ENCODE results near the gene CCDC187. TPM values are rescaled to one million over a fixed set of nuclear protein-coding genes. Genes with fewer than 3 reads are reported as not detected.

The CCDC187 gene
- total RNA-seq, 4 donors from 2014 or later = 0.27 to 5.1 (median 2.2) TPM

DNA sequence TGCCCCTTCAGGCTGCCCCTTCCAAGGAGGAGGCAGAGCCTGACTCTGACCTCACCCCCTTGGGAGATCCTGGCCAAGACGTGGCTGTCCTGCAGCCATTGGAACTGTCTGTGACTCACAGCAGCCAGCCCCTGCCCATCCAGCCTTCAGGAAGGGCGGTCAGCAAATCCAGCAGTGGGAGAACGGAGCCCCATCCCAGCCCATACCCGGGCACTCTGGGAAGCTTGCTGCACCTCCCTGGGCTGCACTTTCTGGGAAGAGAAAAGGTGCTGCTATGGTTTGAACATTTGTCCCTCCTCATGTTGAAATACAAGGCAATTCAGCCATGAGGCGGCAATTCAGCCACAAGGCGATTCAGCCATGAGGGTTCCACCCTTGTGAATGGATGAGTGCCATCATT lies 24.4 kb downstream of the CCDC187 start:
- Histone ChIP-seq H3K36me3 (no peaks in the 10 kb centered on the region), H3K27me3 (no peaks in the 10 kb centered on the region), H3K9me3 (no peaks in the 10 kb centered on the region), H3K4me3 (no peak overlapping the region), H3K4me1 (no peaks in the 10 kb centered on the region), H3K27ac (no peak overlapping the region)
- no peak for DNase-seq
- TF ChIP-seq, protein P1, sequence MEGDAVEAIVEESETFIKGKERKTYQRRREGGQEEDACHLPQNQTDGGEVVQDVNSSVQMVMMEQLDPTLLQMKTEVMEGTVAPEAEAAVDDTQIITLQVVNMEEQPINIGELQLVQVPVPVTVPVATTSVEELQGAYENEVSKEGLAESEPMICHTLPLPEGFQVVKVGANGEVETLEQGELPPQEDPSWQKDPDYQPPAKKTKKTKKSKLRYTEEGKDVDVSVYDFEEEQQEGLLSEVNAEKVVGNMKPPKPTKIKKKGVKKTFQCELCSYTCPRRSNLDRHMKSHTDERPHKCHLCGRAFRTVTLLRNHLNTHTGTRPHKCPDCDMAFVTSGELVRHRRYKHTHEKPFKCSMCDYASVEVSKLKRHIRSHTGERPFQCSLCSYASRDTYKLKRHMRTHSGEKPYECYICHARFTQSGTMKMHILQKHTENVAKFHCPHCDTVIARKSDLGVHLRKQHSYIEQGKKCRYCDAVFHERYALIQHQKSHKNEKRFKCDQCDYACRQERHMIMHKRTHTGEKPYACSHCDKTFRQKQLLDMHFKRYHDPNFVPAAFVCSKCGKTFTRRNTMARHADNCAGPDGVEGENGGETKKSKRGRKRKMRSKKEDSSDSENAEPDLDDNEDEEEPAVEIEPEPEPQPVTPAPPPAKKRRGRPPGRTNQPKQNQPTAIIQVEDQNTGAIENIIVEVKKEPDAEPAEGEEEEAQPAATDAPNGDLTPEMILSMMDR (IDR thresholded peaks at IDR 0.05) = no peak
- TF ChIP-seq POLR2A (IDR thresholded peaks at IDR 0.05) = no peak
- intact Hi-C loops (cut with DNase I; ENCODE audit: low total_unique reads) = no loop called here

DNA sequence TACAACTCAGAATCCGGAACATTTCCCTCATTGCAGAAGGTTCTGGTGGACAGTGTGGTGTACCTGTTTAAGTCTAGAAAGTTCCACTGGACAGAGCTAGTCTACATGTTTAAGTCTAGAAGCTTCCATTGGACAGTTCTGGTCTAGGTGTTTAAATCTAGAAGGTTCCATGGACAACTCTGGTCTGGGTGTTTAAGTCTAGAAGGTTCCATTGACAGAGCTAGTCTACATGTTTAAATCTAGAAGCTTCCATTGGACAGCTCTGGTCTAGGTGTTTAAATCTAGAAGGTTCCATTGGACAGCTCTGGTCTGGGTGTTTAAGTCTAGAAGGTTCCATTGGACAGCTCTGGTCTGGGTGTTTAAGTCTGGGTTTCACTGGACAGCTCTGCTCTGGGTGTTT lies 25.0 kb downstream of the CCDC187 start:
- no peaks in the 10 kb centered on the region for H3K36me3 ChIP-seq
- intact Hi-C loops (cut with DNase I; ENCODE audit: low total_unique reads) = no loop called here
- no peaks in the 10 kb centered on the region for H3K27me3 ChIP-seq
- TF ChIP-seq, protein P1 (IDR thresholded peaks at IDR 0.05) = no peak
- no peak for TF ChIP-seq POLR2A (IDR thresholded peaks at IDR 0.05)
- H3K4me3 ChIP-seq = no peak overlapping the region
- H3K27ac ChIP-seq = no peak overlapping the region
- H3K4me1 ChIP-seq = no peaks in the 10 kb centered on the region
- no peaks in the 10 kb centered on the region for H3K9me3 ChIP-seq
- no peak for DNase-seq

DNA sequence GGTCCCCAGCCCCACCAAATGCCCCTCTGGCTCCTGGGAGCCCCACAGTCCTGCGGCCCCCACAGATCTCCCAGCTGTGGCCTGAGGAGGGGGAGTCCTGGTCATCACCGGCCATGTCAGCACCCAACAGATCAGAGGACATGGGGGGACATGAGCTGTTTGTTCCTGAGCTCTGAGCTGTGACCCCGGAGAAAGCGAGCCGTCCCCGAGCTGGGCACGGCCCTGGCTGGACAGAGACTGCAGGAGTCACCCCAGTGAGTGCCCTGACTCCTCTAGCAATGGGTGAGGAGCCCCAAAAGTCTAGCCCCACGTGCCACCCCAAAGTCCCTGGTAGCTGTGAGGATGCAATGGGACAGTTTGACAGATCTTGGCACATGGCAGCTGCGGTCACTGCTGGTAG lies 25.7 kb downstream of the CCDC187 start:
- H3K27me3 ChIP-seq = no peaks in the 10 kb centered on the region
- DNase-seq = no peak
- TF ChIP-seq, protein P1 (IDR thresholded peaks at IDR 0.05) = no peak
- TF ChIP-seq POLR2A (IDR thresholded peaks at IDR 0.05) = no peak
- H3K27ac ChIP-seq = no peak overlapping the region
- no peak overlapping the region for H3K4me3 ChIP-seq
- intact Hi-C loops (cut with DNase I; ENCODE audit: low total_unique reads) = no loop called here
- no peaks in the 10 kb centered on the region for H3K9me3 ChIP-seq
- H3K4me1 ChIP-seq = no peaks in the 10 kb centered on the region
- H3K36me3 ChIP-seq = no peaks in the 10 kb centered on the region

DNA sequence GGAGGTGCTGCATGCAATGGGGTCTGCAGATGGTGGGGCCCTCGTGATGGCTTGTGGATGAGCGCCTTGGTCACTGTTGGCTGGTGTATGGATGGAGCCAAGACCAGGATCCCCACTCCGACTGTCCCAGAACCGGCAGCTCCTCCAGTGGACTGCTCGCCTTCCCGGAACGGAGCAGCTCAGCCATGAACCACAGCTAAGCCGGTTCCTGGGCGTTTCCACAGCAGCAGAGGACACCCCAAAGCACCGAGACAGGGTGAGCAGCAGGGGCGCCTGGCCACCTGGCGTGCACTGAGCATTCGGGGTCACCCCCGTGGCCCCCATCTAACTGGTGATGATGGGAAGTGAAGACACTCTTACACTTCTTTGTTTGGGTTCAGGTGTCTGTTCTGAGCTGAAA lies 26.1 kb downstream of the CCDC187 start:
- intact Hi-C loops (cut with DNase I; ENCODE audit: low total_unique reads) = no loop called here
- no peaks in the 10 kb centered on the region for H3K27me3 ChIP-seq
- H3K36me3 ChIP-seq = no peaks in the 10 kb centered on the region
- H3K4me3 ChIP-seq = no peak overlapping the region
- no peak overlapping the region for H3K27ac ChIP-seq
- no peaks in the 10 kb centered on the region for H3K9me3 ChIP-seq
- TF ChIP-seq, protein P1 (IDR thresholded peaks at IDR 0.05) = no peak
- no peak for TF ChIP-seq POLR2A (IDR thresholded peaks at IDR 0.05)
- no peaks in the 10 kb centered on the region for H3K4me1 ChIP-seq
- DNase-seq = no peak

DNA sequence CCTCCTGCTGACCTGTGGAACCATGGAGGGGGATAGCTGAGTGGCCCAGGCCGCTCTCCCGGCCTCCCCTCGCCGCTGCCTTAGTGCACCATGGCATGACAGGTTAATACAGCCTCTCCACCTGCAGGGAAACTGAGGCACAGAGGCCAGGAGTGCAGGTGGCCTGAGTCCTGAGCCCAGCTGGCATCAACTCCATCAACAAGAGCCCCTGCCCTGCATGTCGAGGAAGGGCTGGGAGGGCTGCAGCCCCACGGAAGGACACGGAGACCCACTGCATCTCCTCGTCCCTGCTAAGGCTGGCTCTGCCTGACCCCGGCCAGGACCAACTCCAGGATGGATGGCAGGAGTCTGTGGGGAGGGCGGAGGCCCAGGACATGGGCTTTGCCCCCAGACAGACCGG lies 27.2 kb downstream of the CCDC187 start:
- no peaks in the 10 kb centered on the region for H3K36me3 ChIP-seq
- H3K4me3 ChIP-seq = no peak overlapping the region
- H3K4me1 ChIP-seq = no peaks in the 10 kb centered on the region
- no peak for DNase-seq
- H3K9me3 ChIP-seq = no peaks in the 10 kb centered on the region
- no peaks in the 10 kb centered on the region for H3K27me3 ChIP-seq
- intact Hi-C loops (cut with DNase I; ENCODE audit: low total_unique reads) = no loop called here
- TF ChIP-seq POLR2A (IDR thresholded peaks at IDR 0.05) = no peak
- TF ChIP-seq, protein P1 (IDR thresholded peaks at IDR 0.05) = no peak
- H3K27ac ChIP-seq = no peak overlapping the region

Data from uterus (tissue), 4 donors.